H7 (cell line): ENCODE results near the gene COQ8A. TPM values are rescaled to one million over a fixed set of nuclear protein-coding genes. Genes with fewer than 3 reads are reported as not detected.
"Not testable (repeated sequence)": the region's sequence is repeated elsewhere in the genome, so short reads cannot be mapped to it uniquely, and the experiment has no call there.

ENCODE experiments used
- DNase-seq: peaks from one replicate; pipeline ENCODE4 v3.0.0; 2012
- H3K27me3 ChIP-seq: 2 replicates; pipeline ENCODE4 v1.6.0; 2011; ENCODE audit warnings: mild to moderate bottlenecking, low read length; ENCODE audit not compliant: control insufficient read depth, insufficient read depth
- H3K36me3 ChIP-seq: replicated peaks from 2 replicates; pipeline ENCODE4 v1.5.1; 2011; ENCODE audit warnings: low read length; ENCODE audit not compliant: control insufficient read depth, insufficient read depth
- H3K4me3 ChIP-seq: 2 replicates; pipeline ENCODE4 v1.5.1; 2011; ENCODE audit warnings: low read depth, mild to moderate bottlenecking, control low read depth, low read length, moderate library complexity; ENCODE audit not compliant: insufficient read depth
- total RNA-seq: library from RNA; depleted of rRNA; stranded (reverse); fragments of >200 nt; shearing (Covaris generic); gene quantifications from 2 replicates; pipeline ENCODE4 v1.2.3, GENCODE V29; 2014

The COQ8A gene
- total RNA-seq, 1 experiment from 2014 or later = 35.8 TPM

GRCh38 chr1:226953175-226953800 lies 13.2 kb downstream of the COQ8A start:
- DNase-seq = no peak
- H3K4me3 ChIP-seq = no peak overlapping the region
- H3K36me3 ChIP-seq = no peaks in the 10 kb centered on the region
- no peaks in the 10 kb centered on the region for H3K27me3 ChIP-seq

DNA sequence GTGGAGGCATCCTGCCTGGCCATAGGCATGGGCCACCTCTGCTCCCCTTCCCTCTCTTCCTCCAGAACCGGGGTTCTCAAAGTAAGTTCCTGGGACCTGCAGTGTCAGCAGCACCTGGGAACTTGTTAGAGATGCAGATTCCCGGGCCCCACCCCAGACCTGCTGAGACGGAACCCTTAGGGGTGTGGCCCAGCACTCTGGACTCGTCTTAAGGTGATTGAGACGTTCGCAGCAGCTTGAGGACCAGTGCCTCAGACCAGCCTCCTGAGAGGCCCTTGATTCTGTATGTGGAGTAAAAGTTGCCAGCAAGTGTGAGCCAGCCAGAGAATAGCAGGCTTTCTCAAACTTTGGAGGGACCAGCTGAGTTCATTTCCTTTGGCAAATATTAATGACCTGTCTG lies 14.2 kb downstream of the COQ8A start:
- H3K4me3 ChIP-seq = no peak overlapping the region
- DNase-seq = no peak
- no peaks in the 10 kb centered on the region for H3K36me3 ChIP-seq
- no peaks in the 10 kb centered on the region for H3K27me3 ChIP-seq

GRCh38 chr1:226954777-226955176 lies 14.7 kb downstream of the COQ8A start:
- no peak for DNase-seq
- Histone ChIP-seq H3K27me3 (no peaks in the 10 kb centered on the region), H3K36me3 (no peaks in the 10 kb centered on the region), H3K4me3 (no peak overlapping the region)

- H3K36me3 ChIP-seq, DNase-seq, H3K4me3 ChIP-seq, H3K27me3 ChIP-seq: not testable (repeated sequence)
Observed at GRCh38 chr1:226955857-226956256, 15.8 kb downstream of the COQ8A start.

- Histone ChIP-seq H3K4me3 (no peak overlapping the region), H3K27me3 (no peaks in the 10 kb centered on the region), H3K36me3 (no peaks in the 10 kb centered on the region)
- DNase-seq = no peak
Observed at GRCh38 chr1:226956942-226957713, 17.0 kb downstream of the COQ8A start.

DNA sequence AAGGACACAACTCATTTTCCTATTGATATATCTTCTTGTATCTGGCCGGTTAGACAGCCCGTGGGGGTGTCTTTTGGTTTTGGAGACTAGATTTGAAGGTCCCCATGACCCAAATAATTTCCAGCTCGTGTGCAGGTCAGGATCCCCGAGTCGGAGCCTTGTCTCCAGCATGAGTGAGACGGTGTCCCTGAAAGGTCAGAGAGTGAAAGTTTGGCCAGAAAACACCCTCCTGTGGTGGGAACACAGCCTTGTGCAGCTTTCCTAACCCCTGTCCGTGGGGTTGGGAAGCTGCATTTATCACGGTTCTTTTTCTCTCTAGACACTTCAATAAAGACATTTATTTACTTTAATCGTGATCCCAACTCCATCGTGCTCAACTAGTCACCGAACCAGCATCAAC lies 17.6 kb downstream of the COQ8A start:
- DNase-seq = no peak
- no peak overlapping the region for H3K4me3 ChIP-seq
- H3K27me3 ChIP-seq = no peaks in the 10 kb centered on the region
- H3K36me3 ChIP-seq = no peaks in the 10 kb centered on the region

DNA sequence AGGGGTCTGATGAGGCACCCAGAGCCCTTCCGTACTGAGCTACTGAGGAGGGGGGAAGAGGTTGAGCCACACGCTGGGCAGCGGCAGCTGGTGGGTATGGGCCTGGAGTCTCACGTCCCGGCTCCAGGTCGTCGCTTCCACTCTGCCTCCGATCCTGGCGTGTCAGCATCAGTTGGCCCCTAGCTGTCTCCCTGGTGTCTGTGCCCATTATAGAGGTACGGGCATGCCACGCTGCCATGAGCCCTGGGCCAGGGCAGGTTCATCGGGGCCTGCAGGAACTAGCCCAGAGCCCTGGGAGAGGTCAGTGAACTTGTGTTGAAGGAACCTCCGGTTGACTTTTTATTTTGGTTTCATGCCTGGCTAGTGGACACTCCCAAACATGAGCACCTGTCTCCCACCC lies 18.2 kb downstream of the COQ8A start:
- no peak for DNase-seq
- no peaks in the 10 kb centered on the region for H3K36me3 ChIP-seq
- H3K4me3 ChIP-seq = no peak overlapping the region
- H3K27me3 ChIP-seq = no peaks in the 10 kb centered on the region

- Histone ChIP-seq H3K27me3 (no peaks in the 10 kb centered on the region), H3K36me3 (no peaks in the 10 kb centered on the region), H3K4me3 (no peak overlapping the region)
- no peak for DNase-seq
Observed at GRCh38 chr1:226960256-226960655, 20.2 kb downstream of the COQ8A start.

GRCh38 chr1:226960944-226961765 lies 21.1 kb downstream of the COQ8A start:
- Histone ChIP-seq H3K4me3 (no peak overlapping the region), H3K27me3 (no peaks in the 10 kb centered on the region), H3K36me3 (no peaks in the 10 kb centered on the region)
- no peak for DNase-seq

DNA sequence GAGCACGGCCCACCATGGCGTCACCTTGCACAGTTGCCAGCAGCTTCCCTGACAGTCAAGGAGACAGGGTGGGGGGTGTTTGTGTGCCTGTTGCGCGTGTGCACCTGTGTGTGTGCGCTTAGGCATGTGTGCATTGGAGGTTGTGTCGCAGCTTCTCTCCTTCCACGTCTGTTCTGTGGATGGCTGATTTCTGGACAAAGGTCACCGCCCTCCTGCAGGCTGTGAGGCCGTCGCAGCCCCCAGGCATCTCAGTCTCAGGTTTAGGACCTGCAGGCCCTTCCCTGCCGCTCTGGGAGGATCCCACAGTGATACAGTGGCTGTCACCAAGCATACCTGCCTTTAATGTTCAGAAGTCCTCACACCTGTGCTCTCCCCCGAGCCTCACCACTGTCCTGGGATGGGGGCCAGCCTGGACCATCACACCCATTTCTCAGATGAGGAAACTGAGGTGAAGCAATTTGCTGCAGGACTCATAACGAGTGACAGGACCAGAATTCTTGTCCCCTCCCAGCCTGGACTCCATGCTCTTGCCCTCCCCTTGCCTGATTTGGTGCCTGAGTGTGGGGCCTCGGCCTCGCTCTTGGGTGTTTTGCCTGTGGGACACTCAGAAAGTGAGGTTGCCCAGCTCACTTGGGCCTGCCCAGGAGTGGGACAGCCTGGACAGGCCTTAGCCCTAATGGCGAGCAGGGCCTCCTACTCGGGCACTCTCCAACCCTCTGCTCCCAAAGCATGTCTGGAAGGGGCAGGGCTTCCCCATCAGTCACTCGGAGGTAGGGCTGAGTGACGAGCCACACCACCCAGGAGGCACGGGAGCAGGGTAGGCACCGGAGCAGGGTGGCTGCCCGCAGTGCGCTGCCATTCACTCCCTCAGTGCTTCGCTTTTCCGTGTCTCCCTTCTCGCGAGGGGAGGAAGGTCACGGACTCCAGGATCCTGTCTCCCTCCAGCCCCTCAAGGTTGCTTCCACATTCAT lies 22.6 kb downstream of the COQ8A start:
- Histone ChIP-seq H3K4me3 (no peak overlapping the region), H3K36me3 (no peaks in the 10 kb centered on the region), H3K27me3 (no peaks in the 10 kb centered on the region)
- DNase-seq = no peak

GRCh38 chr1:226964068-226964425 lies 24.0 kb downstream of the COQ8A start:
- H3K27me3 ChIP-seq = no peaks in the 10 kb centered on the region
- H3K4me3 ChIP-seq = no peak overlapping the region
- no peaks in the 10 kb centered on the region for H3K36me3 ChIP-seq
- no peak for DNase-seq

DNA sequence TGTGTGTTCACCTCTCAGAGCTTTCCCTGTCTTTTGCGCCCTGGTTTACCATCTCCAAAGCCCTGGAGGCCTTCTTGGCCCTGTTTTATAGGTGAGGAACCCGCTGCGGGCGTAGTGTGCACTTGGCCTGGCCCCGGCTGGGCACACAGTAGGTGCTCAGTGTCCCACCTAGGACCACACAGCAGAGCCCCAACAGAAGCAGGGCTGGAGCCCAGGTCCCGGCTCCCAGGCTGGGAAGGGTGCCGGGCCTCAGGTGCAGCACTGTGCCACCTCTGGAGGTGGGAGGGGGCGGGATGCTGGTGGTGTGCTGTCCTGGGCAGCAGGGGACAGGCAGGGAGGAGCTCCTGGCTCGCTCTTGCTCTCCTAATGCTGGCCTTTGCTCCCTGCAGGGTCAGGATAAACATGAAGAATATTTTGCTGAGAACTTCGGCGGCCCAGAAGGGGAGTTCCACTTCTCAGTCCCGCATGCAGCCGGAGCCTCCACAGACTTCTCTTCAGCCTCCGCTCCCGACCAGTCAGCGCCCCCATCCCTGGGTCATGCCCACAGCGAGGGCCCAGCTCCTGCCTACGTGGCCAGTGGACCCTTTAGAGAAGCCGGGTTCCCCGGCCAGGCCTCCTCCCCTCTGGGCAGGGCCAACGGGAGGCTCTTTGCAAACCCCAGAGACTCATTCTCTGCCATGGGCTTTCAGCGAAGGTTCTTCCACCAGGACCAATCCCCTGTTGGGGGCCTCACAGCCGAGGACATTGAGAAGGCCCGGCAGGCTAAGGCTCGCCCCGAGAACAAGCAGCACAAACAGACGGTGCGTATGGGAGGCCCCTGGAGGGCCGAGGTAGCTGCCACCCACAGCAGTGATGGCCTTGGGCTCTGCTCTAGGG lies 24.8 kb downstream of the COQ8A start:
- Histone ChIP-seq H3K4me3 (no peak overlapping the region), H3K27me3 (no peaks in the 10 kb centered on the region), H3K36me3 (no peaks in the 10 kb centered on the region)
- DNase-seq = no peak

GRCh38 chr1:226965581-226966440 lies 25.7 kb downstream of the COQ8A start:
- DNase-seq = no peak
- Histone ChIP-seq H3K36me3 (no peaks in the 10 kb centered on the region), H3K27me3 (no peaks in the 10 kb centered on the region), H3K4me3 (no peak overlapping the region)
